Measurements from ENCODE around the gene VGLL4.

VGLL4 gene

GRCh38 chr3:11541321-11542303, 102.1 kb downstream of the VGLL4 start:
- Histone ChIP-seq H3K4me3 (ENCODE audit: low read length, poor library complexity, severe bottlenecking) (no peak overlapping the region), H3K27me3 (ENCODE audit: insufficient read depth, low read length, poor library complexity, severe bottlenecking) (no peaks in the 10 kb centered on the region), H3K4me1 (ENCODE audit: insufficient read depth, low read length, poor library complexity, severe bottlenecking) (peaks cover 6% of the 10 kb centered on the region), H4K20me1 (ENCODE audit: insufficient read depth, low read length, poor library complexity, severe bottlenecking) (no peaks in the 10 kb centered on the region), H3K9ac (ENCODE audit: low read depth, low read length, poor library complexity, severe bottlenecking) (no peak overlapping the region), H3F3A (ENCODE audit: low read depth) (no peaks in the 10 kb centered on the region), H3K79me2 (ENCODE audit: insufficient read depth, low read length) (no peaks in the 10 kb centered on the region), H2AFZ (ENCODE audit: low read length) (no peak overlapping the region), H3K4me2 (ENCODE audit: low read depth, low read length, poor library complexity, severe bottlenecking) (no peak overlapping the region), H3K36me3 (ENCODE audit: insufficient read depth, low read length) (no peaks in the 10 kb centered on the region), H3K9me3 (ENCODE audit: insufficient read depth, low read depth, low read length) (no peaks in the 10 kb centered on the region), H3K9me2 (replicated peaks; ENCODE audit: low read depth, low read length) (no peaks in the 10 kb centered on the region)
- TF ChIP-seq EZH2phosphoT487 (IDR thresholded peaks at IDR 0.05; ENCODE audit: borderline replicate concordance) (no peak), CTCF (conservative IDR thresholded peaks at IDR 0.05; ENCODE audit: low read length) (no peak)

GRCh38 chr3:11539677-11540076, 104.0 kb downstream of the VGLL4 start:
- no peak overlapping the region for H2AFZ ChIP-seq (ENCODE audit: low read length)
- H3K9me2 ChIP-seq (replicated peaks; ENCODE audit: low read depth, low read length): no peaks in the 10 kb centered on the region
- H3K79me2 ChIP-seq (ENCODE audit: insufficient read depth, low read length): no peaks in the 10 kb centered on the region
- H3K27me3 ChIP-seq (ENCODE audit: insufficient read depth, low read length, poor library complexity, severe bottlenecking): no peaks in the 10 kb centered on the region
- H4K20me1 ChIP-seq (ENCODE audit: insufficient read depth, low read length, poor library complexity, severe bottlenecking): no peaks in the 10 kb centered on the region
- peaks cover 4% of the 10 kb centered on the region for H3K4me1 ChIP-seq (ENCODE audit: insufficient read depth, low read length, poor library complexity, severe bottlenecking)
- H3K4me2 ChIP-seq (ENCODE audit: low read depth, low read length, poor library complexity, severe bottlenecking): no peak overlapping the region
- TF ChIP-seq EZH2phosphoT487 (IDR thresholded peaks at IDR 0.05; ENCODE audit: borderline replicate concordance) (no peak), CTCF (conservative IDR thresholded peaks at IDR 0.05; ENCODE audit: low read length) (no peak)
- H3K4me3 ChIP-seq (ENCODE audit: low read length, poor library complexity, severe bottlenecking): no peak overlapping the region
- no peaks in the 10 kb centered on the region for H3F3A ChIP-seq (ENCODE audit: low read depth)
- no peaks in the 10 kb centered on the region for H3K36me3 ChIP-seq (ENCODE audit: insufficient read depth, low read length)
- H3K9me3 ChIP-seq (ENCODE audit: insufficient read depth, low read depth, low read length): no peaks in the 10 kb centered on the region
- H3K9ac ChIP-seq (ENCODE audit: low read depth, low read length, poor library complexity, severe bottlenecking): no peak overlapping the region

- Histone ChIP-seq H2AFZ (ENCODE audit: low read length) (no peak overlapping the region), H3F3A (ENCODE audit: low read depth) (no peaks in the 10 kb centered on the region), H3K79me2 (ENCODE audit: insufficient read depth, low read length) (no peaks in the 10 kb centered on the region), H3K36me3 (ENCODE audit: insufficient read depth, low read length) (no peaks in the 10 kb centered on the region), H3K9ac (ENCODE audit: low read depth, low read length, poor library complexity, severe bottlenecking) (no peak overlapping the region), H4K20me1 (ENCODE audit: insufficient read depth, low read length, poor library complexity, severe bottlenecking) (no peaks in the 10 kb centered on the region), H3K9me2 (replicated peaks; ENCODE audit: low read depth, low read length) (no peaks in the 10 kb centered on the region), H3K9me3 (ENCODE audit: insufficient read depth, low read depth, low read length) (no peaks in the 10 kb centered on the region), H3K4me1 (ENCODE audit: insufficient read depth, low read length, poor library complexity, severe bottlenecking) (no peaks in the 10 kb centered on the region), H3K4me2 (ENCODE audit: low read depth, low read length, poor library complexity, severe bottlenecking) (no peak overlapping the region), H3K4me3 (ENCODE audit: low read length, poor library complexity, severe bottlenecking) (no peak overlapping the region), H3K27me3 (ENCODE audit: insufficient read depth, low read length, poor library complexity, severe bottlenecking) (no peaks in the 10 kb centered on the region)
- no peak for TF ChIP-seq EZH2phosphoT487 (IDR thresholded peaks at IDR 0.05; ENCODE audit: borderline replicate concordance)
- no peak for TF ChIP-seq CTCF (conservative IDR thresholded peaks at IDR 0.05; ENCODE audit: low read length)
These were observed 104.5 kb downstream of the VGLL4 start for GRCh38 chr3:11539218-11539617.

Data from Loucy (cell line).